Transverse colon (tissue), 4 donors: ENCODE results near the gene ELN.

Experiments
- EP300 ChIP-seq: sonication (generic); formaldehyde crosslinking; IDR thresholded peaks from one replicate; pipeline ENCODE4 v1.6.1; 2017; ENCODE audit warnings: antibody characterized with exemption, low read depth
- POLR2A ChIP-seq: fragments of 450-650 bp; IDR thresholded peaks from one replicate; pipeline ENCODE4 v1.6.1; 2016; ENCODE audit warnings: antibody characterized with exemption, mild to moderate bottlenecking, moderate library complexity
- POLR2AphosphoS5 ChIP-seq, 3 donors: sonication (generic); formaldehyde crosslinking; IDR thresholded peaks; one replicate each; pipeline ENCODE4 v1.6.1; 2016; ENCODE audit warnings: antibody characterized with exemption in 3 of 3
- TF ChIP-seq, protein P1 (sequence below), 5 experiments: fragments of 200-600 bp in 3 of 5; fragments of 450-650 bp in 2 of 5; sonication (generic) in 3 of 5; IDR thresholded peaks; 1 replicate in 2 of 5; 2 replicates in 3 of 5; pipeline ENCODE4 v1.5.1; 2016 to 2017; ENCODE audit warnings: antibody characterized with exemption in 5 of 5, inconsistent platforms in 3 of 5, mild to moderate bottlenecking in 2 of 5, moderate library complexity in 1 of 5

DNA sequence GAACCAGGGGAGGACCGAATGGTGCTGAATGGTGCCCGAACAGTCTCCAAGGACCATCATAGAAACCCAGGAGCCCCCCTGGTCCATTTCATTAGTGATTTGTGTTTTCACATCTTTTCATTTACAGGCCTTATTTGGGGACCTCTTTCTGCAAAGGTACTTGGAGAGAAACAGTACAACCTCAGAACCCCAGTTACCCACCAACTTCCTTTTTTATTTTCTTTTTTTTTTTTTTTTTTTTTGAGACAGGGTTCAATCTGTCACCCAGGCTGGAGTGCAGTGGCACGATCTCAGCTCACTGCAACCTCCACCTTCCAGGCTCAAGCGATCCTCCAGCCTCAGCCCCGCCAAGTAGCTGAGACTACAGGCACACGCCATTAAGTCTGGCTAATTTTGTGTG is 13.0 kb upstream of the ELN start:
- TF ChIP-seq, protein P1, sequence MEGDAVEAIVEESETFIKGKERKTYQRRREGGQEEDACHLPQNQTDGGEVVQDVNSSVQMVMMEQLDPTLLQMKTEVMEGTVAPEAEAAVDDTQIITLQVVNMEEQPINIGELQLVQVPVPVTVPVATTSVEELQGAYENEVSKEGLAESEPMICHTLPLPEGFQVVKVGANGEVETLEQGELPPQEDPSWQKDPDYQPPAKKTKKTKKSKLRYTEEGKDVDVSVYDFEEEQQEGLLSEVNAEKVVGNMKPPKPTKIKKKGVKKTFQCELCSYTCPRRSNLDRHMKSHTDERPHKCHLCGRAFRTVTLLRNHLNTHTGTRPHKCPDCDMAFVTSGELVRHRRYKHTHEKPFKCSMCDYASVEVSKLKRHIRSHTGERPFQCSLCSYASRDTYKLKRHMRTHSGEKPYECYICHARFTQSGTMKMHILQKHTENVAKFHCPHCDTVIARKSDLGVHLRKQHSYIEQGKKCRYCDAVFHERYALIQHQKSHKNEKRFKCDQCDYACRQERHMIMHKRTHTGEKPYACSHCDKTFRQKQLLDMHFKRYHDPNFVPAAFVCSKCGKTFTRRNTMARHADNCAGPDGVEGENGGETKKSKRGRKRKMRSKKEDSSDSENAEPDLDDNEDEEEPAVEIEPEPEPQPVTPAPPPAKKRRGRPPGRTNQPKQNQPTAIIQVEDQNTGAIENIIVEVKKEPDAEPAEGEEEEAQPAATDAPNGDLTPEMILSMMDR (IDR thresholded peaks at IDR 0.05), result no peak
- TF ChIP-seq POLR2A (no peak), EP300 (no peak), POLR2AphosphoS5 (IDR thresholded peaks at IDR 0.05) (no peak)
